Uterus (tissue), 4 donors: ENCODE data around the gene TMEM141. TPM values are rescaled to one million over a fixed set of nuclear protein-coding genes. Genes with fewer than 3 reads are reported as not detected.
"Not testable (repeated sequence)": the region's sequence is repeated elsewhere in the genome, so short reads cannot be mapped to it uniquely, and the experiment has no call there.

Source experiments
- DNase-seq, 2 donors: peaks; one replicate each; pipeline ENCODE4 v3.0.0-alpha.2; 2019 to 2020
- H3K27ac ChIP-seq, 2 donors: fragments of 200-600 bp; sonication (generic); 1 replicate in 1 of 2; 2 replicates in 1 of 2; pipeline ENCODE4 v1.5.1; 2016 to 2018
- H3K27me3 ChIP-seq, 2 donors: fragments of 200-600 bp; sonication (generic); one replicate each; pipeline ENCODE4 v1.5.1; 2018 to 2019; ENCODE audit warnings: control low read depth in 1 of 2
- H3K36me3 ChIP-seq, 2 donors: fragments of 200-600 bp; sonication (generic); one replicate each; pipeline ENCODE4 v1.5.1; 2019; ENCODE audit warnings: control low read depth in 1 of 2
- H3K4me1 ChIP-seq, 2 donors: fragments of 200-600 bp; sonication (generic); one replicate each; pipeline ENCODE4 v1.5.1; 2018 to 2019; ENCODE audit warnings: control low read depth in 1 of 2
- H3K4me3 ChIP-seq, 2 donors: fragments of 200-600 bp; sonication (generic); 1 replicate in 1 of 2; 2 replicates in 1 of 2; pipeline ENCODE4 v1.5.1; 2018 to 2019; ENCODE audit warnings: mild to moderate bottlenecking in 1 of 2
- H3K9me3 ChIP-seq, 2 donors: fragments of 200-600 bp; sonication (generic); one replicate each; pipeline ENCODE4 v1.5.1; 2019; ENCODE audit warnings: control low read depth in 1 of 2
- CTCF ChIP-seq, 4 experiments: fragments of 200-600 bp in 2 of 4; fragments of 450-650 bp in 2 of 4; sonication (generic) in 2 of 4; IDR thresholded peaks; one replicate each; pipeline ENCODE4 v1.5.1; 2016 to 2019; ENCODE audit warnings: antibody characterized with exemption in 4 of 4, mild to moderate bottlenecking in 2 of 4, moderate library complexity in 1 of 4
- POLR2A ChIP-seq, 2 donors: fragments of 450-650 bp; IDR thresholded peaks; one replicate each; pipeline ENCODE4 v1.6.1; 2016; ENCODE audit warnings: antibody characterized with exemption in 2 of 2, mild to moderate bottlenecking in 1 of 2, moderate library complexity in 1 of 2
- intact Hi-C: fragments of 100-400 bp; cut with DNase I; formaldehyde crosslinking; loops from one replicate; pipeline ENCODE4 v1.15.1; 2023; ENCODE audit warnings: low total_unique reads
- total RNA-seq, 4 donors: library from RNA; depleted of rRNA in 3 of 4; stranded (reverse); fragments of >200 nt in 3 of 4; gene quantifications; one replicate each; pipeline versions ENCODE4 v1.1.0 to v1.2.4, GENCODE V29; 2014 to 2023
- donor health status: DM: yes; HTN: yes; CAD: no.

TMEM141 gene
- total RNA-seq, 4 donors from 2014 or later = 3.5 to 48.9 (median 32.0) TPM

- H3K36me3 ChIP-seq = no peaks in the 10 kb centered on the region
- H3K4me3 ChIP-seq = peak overlapping the region in 1 of 2 donors; percentile 19
- DNase-seq = no peak
- TF ChIP-seq CTCF (IDR thresholded peaks at IDR 0.05) = no peak
- TF ChIP-seq POLR2A (IDR thresholded peaks at IDR 0.05) = no peak
- H3K27me3 ChIP-seq = peaks cover 17 to 32% of the 10 kb centered on the region in 2 donors
- H3K9me3 ChIP-seq = no peaks in the 10 kb centered on the region
- H3K27ac ChIP-seq = no peak overlapping the region
- H3K4me1 ChIP-seq = peaks cover 0 to 17% of the 10 kb centered on the region in 2 donors
- intact Hi-C loops = no loop called here
Measured at GRCh38 chr9:136799079-136799853, 8.1 kb downstream of the TMEM141 start.

DNA sequence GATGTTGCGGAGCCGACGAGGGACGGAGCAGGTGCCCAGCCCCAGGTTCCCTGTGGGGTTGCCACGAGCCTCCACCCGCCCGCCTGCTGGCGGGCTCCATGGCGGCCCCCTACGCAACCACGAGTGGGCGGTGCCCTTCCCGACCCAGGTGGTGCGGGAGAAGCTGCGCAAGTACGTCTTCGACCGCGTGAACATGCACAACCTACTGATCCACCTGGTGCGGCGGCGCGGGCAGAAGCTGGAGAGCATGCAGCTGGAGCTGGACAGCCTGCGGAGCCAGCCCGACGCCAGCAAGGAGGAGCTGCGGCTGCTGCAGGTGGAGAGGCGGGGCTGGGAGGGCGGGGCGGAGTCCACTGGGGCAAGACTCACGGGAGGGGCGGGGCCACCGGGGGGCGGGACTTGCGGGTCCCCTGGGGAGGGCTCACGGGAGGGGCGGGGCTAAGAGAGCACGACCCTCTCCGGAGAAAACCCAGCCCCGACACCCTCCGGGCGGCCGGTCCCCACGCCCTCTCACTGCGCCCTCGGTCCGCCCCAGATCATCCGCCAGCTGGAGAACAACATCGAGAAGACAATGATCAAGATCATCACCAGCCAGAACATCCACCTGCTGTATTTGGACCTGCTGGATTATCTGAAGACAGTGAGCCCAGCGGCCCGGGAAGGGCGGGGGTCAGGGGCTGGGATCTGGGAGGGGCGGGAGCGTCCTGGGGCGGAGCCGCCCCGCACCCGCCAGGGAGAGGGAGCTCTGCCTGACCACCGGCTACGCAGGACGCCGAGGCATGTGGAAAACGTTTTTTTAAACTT is 8.9 kb downstream of the TMEM141 start:
- H3K36me3 ChIP-seq = no peaks in the 10 kb centered on the region
- TF ChIP-seq POLR2A (IDR thresholded peaks at IDR 0.05) (no peak), CTCF (IDR thresholded peaks at IDR 0.05) (no peak)
- intact Hi-C loops = no loop called here
- H3K9me3 ChIP-seq = no peaks in the 10 kb centered on the region
- H3K4me1 ChIP-seq = peaks cover 0 to 17% of the 10 kb centered on the region in 2 donors
- DNase-seq = peak; percentile 57 to 65
- H3K4me3 ChIP-seq = peak overlapping the region in 1 of 2 donors; percentile 19
- H3K27ac ChIP-seq = no peak overlapping the region
- H3K27me3 ChIP-seq = peaks cover 17 to 32% of the 10 kb centered on the region in 2 donors

DNA sequence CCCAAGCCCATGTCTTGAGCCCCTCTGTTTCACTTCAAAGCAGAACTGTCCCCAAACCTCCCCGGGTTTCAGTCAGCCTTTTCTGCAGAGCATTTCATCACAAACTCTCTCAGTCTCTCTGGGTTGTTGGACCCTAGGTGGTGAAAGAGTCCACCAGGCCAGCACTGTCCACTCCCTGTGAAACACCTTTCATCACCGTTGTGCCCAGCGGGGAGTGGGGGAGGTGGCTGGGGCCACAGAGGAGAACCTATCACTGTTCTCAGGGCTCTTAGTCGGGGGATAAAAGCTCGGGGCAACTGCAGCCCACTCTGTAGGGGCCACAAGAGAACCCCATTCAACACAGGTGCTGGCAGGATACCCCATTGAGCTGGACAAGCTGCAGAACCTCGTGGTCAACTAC is 11.2 kb downstream of the TMEM141 start:
- no peak overlapping the region for H3K27ac ChIP-seq
- peaks cover 17 to 32% of the 10 kb centered on the region in 2 donors for H3K27me3 ChIP-seq
- no peak for DNase-seq
- H3K4me1 ChIP-seq = peaks cover 0 to 17% of the 10 kb centered on the region in 2 donors
- no peak overlapping the region for H3K4me3 ChIP-seq
- H3K9me3 ChIP-seq = no peaks in the 10 kb centered on the region
- no peaks in the 10 kb centered on the region for H3K36me3 ChIP-seq
- TF ChIP-seq CTCF (IDR thresholded peaks at IDR 0.05) (no peak), POLR2A (IDR thresholded peaks at IDR 0.05) (no peak)
- intact Hi-C loops = no loop called here

DNA sequence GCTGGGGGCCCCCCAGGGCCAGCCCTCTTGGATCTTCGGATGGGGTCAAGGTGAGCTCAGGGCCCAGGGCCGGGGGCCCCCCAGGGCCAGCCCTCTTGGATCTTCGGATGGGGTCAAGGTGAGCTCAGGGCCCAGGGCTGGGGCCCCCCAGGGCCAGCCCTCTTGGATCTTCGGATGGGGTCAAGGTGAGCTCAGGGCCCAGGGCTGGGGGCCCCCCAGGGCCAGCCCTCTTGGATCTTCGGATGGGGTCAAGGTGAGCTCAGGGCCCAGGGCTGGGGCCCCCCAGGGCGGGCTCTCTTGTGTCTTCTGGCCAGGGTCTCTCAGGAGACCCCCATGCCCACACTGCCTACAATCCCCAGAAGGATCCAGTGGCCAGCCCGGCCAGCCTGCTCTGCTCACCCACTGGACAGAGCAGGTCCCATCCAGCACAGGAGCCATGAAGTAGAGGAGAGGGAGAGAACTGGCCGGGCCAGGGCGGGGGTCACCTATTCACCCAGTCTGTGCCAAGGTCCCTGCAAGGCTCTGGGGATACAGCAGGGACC is 11.9 kb downstream of the TMEM141 start:
- DNase-seq, intact Hi-C loops, H3K27ac ChIP-seq, H3K36me3 ChIP-seq, H3K9me3 ChIP-seq, H3K4me3 ChIP-seq: not testable (repeated sequence)
- H3K4me1 ChIP-seq = peaks cover 0 to 17% of the 10 kb centered on the region in 2 donors
- peaks cover 17 to 32% of the 10 kb centered on the region in 2 donors for H3K27me3 ChIP-seq

GRCh38 chr9:136803551-136804508 is 12.7 kb downstream of the TMEM141 start:
- TF ChIP-seq POLR2A (IDR thresholded peaks at IDR 0.05) (no peak), CTCF (IDR thresholded peaks at IDR 0.05) (no peak)
- H3K36me3 ChIP-seq = no peaks in the 10 kb centered on the region
- H3K27me3 ChIP-seq = peaks cover 16 to 29% of the 10 kb centered on the region in 2 donors
- H3K9me3 ChIP-seq = no peaks in the 10 kb centered on the region
- H3K4me3 ChIP-seq = no peak overlapping the region
- H3K4me1 ChIP-seq = peaks cover 0 to 19% of the 10 kb centered on the region in 2 donors
- no peak for DNase-seq
- no peak overlapping the region for H3K27ac ChIP-seq
- intact Hi-C loops = no loop called here
